ENCODE measurements around the gene RASL12.

The RASL12 gene

DNA sequence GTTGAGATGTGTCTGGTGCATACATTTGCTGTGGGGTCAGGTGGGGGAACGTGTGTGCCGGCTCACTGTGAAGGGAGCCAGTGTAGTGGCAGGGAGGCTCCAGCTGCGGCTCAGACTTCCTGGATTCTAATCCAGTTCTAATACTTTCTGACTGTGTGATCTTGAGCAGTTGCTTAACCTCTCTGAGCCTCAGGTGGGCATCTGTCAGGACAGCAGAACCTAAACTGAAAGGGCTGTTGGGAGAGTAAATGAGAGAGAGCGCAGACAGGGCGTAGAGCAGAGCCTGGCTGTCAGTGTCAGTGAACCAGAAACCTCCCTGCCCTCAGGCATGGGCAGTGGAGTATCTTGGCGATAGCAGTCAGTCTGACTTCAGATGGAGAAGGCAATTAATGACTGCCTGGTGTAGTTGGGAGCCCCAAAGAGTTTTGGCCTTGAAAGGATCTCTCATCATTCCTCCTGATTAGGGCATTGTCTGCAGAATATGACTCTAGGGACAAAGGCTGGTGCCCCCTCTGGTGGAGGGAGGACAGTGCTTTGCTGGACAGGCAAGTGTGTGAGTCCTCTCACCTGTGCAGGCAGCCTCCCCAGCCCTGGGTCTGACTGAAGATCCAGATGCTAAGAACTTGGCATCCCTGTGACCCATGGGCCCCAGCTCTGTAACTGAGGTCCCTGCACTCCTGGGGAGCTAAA, 18.3 kb upstream of the RASL12 start:
- H3K27me3 ChIP-seq (ENCODE audit: insufficient read depth, poor library complexity, severe bottlenecking) = peaks cover 22% of the 10 kb centered on the region
- no peak overlapping the region for H3K4me3 ChIP-seq (replicated peaks; ENCODE audit: insufficient read depth, low read length)
- TF ChIP-seq, protein P1, sequence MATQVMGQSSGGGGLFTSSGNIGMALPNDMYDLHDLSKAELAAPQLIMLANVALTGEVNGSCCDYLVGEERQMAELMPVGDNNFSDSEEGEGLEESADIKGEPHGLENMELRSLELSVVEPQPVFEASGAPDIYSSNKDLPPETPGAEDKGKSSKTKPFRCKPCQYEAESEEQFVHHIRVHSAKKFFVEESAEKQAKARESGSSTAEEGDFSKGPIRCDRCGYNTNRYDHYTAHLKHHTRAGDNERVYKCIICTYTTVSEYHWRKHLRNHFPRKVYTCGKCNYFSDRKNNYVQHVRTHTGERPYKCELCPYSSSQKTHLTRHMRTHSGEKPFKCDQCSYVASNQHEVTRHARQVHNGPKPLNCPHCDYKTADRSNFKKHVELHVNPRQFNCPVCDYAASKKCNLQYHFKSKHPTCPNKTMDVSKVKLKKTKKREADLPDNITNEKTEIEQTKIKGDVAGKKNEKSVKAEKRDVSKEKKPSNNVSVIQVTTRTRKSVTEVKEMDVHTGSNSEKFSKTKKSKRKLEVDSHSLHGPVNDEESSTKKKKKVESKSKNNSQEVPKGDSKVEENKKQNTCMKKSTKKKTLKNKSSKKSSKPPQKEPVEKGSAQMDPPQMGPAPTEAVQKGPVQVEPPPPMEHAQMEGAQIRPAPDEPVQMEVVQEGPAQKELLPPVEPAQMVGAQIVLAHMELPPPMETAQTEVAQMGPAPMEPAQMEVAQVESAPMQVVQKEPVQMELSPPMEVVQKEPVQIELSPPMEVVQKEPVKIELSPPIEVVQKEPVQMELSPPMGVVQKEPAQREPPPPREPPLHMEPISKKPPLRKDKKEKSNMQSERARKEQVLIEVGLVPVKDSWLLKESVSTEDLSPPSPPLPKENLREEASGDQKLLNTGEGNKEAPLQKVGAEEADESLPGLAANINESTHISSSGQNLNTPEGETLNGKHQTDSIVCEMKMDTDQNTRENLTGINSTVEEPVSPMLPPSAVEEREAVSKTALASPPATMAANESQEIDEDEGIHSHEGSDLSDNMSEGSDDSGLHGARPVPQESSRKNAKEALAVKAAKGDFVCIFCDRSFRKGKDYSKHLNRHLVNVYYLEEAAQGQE (IDR thresholded peaks at IDR 0.05; ENCODE audit: insufficient replicate concordance, low read depth) = no peak
- TF ChIP-seq SPI1 (IDR thresholded peaks at IDR 0.05; ENCODE audit: borderline replicate concordance, low read depth) = no peak
- TF ChIP-seq, protein P2, sequence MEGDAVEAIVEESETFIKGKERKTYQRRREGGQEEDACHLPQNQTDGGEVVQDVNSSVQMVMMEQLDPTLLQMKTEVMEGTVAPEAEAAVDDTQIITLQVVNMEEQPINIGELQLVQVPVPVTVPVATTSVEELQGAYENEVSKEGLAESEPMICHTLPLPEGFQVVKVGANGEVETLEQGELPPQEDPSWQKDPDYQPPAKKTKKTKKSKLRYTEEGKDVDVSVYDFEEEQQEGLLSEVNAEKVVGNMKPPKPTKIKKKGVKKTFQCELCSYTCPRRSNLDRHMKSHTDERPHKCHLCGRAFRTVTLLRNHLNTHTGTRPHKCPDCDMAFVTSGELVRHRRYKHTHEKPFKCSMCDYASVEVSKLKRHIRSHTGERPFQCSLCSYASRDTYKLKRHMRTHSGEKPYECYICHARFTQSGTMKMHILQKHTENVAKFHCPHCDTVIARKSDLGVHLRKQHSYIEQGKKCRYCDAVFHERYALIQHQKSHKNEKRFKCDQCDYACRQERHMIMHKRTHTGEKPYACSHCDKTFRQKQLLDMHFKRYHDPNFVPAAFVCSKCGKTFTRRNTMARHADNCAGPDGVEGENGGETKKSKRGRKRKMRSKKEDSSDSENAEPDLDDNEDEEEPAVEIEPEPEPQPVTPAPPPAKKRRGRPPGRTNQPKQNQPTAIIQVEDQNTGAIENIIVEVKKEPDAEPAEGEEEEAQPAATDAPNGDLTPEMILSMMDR (IDR thresholded peaks at IDR 0.05; ENCODE audit: insufficient read depth, low read length) = peak; percentile 34
- TF ChIP-seq GABPA (IDR thresholded peaks at IDR 0.05; ENCODE audit: low read depth) = no peak
- TF ChIP-seq POLR2AphosphoS5 (IDR thresholded peaks at IDR 0.05; ENCODE audit: low read depth) = no peak
- no peak overlapping the region for H3K27ac ChIP-seq (replicated peaks)
- DNase-seq (ENCODE audit: low read depth in 1 of 2, low spot score in 1 of 2) = peak in 1 of 2 experiments; percentile 23

DNA sequence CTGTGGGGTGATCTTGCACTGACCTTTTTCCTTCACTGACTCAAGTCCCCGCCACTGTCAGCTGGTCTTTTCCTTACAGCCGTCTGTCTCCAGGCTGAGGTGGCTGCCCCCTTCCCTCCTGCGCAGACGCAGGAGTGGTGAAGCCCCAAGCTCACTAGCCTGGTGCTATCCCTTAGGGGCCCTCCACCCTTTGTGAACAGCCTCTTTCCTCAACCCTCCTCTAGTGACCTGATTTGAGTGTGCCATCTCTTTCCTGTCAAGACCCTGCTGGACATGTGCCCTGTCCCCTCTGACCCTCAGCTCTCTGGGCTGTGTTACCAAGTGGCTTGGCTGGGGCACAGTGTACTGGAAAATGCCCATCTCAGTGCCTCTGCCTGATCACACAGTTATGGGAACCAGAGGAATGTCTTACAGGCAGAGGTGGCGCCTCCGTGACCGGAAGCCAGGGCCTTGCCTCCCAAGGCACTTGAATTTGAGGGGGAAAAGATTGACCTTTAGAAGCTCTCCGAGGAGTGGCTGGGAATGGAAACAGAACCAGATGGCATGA, 17.5 kb upstream of the RASL12 start:
- no peak overlapping the region for H3K27ac ChIP-seq (replicated peaks)
- TF ChIP-seq GABPA (IDR thresholded peaks at IDR 0.05; ENCODE audit: low read depth) (no peak), POLR2AphosphoS5 (IDR thresholded peaks at IDR 0.05; ENCODE audit: low read depth) (no peak)
- TF ChIP-seq, protein P2 (IDR thresholded peaks at IDR 0.05; ENCODE audit: insufficient read depth, low read length) = no peak
- no peak overlapping the region for H3K4me3 ChIP-seq (replicated peaks; ENCODE audit: insufficient read depth, low read length)
- peaks cover 22% of the 10 kb centered on the region for H3K27me3 ChIP-seq (ENCODE audit: insufficient read depth, poor library complexity, severe bottlenecking)
- DNase-seq (ENCODE audit: low read depth in 1 of 2, low spot score in 1 of 2) = no peak

GRCh38 chr15:65084500-65085206, 16.9 kb upstream of the RASL12 start:
- DNase-seq (ENCODE audit: low read depth in 1 of 2, low spot score in 1 of 2) = no peak
- H3K27ac ChIP-seq (replicated peaks) = no peak overlapping the region
- H3K27me3 ChIP-seq (ENCODE audit: insufficient read depth, poor library complexity, severe bottlenecking) = peaks cover 22% of the 10 kb centered on the region
- no peak overlapping the region for H3K4me3 ChIP-seq (replicated peaks; ENCODE audit: insufficient read depth, low read length)
- no peak for TF ChIP-seq GABPA (IDR thresholded peaks at IDR 0.05; ENCODE audit: low read depth)

DNA sequence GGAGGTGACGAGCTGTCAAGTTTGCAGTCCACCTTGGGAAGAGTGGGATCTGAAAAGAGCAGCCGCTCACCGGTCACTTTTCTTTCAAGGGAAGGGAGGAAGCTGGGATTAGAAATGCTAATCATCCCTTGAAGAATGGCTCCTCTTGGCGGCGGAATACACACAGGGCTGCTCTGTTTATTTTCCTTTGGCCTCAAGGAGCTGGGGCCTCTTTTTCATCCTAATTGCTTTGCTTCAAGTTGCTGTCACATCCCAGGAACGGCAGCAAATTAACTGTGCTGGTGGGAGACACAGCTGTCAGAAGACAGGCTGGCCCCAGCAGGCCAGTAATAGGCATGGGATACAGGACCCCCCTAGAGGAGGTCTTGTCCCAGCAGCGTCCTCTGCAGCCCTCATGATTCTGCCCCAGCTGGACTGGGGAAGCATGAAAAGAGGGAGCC, 15.5 kb upstream of the RASL12 start:
- no peak for TF ChIP-seq POLR2AphosphoS5 (IDR thresholded peaks at IDR 0.05; ENCODE audit: low read depth)
- TF ChIP-seq, protein P1 (IDR thresholded peaks at IDR 0.05; ENCODE audit: insufficient replicate concordance, low read depth) = no peak
- TF ChIP-seq SPI1 (IDR thresholded peaks at IDR 0.05; ENCODE audit: borderline replicate concordance, low read depth) = no peak
- TF ChIP-seq, protein P2 (IDR thresholded peaks at IDR 0.05; ENCODE audit: insufficient read depth, low read length) = no peak
- TF ChIP-seq GABPA (IDR thresholded peaks at IDR 0.05; ENCODE audit: low read depth) = no peak
- no peak overlapping the region for H3K27ac ChIP-seq (replicated peaks)
- H3K4me3 ChIP-seq (replicated peaks; ENCODE audit: insufficient read depth, low read length) = no peak overlapping the region
- no peak for DNase-seq (ENCODE audit: low read depth in 1 of 2, low spot score in 1 of 2)
- H3K27me3 ChIP-seq (ENCODE audit: insufficient read depth, poor library complexity, severe bottlenecking) = peaks cover 22% of the 10 kb centered on the region
